ENCODE measurements around the gene GPR18.
"Not testable (repeated sequence)": the region's sequence is repeated elsewhere in the genome, so short reads cannot be mapped to it uniquely, and the experiment has no call there.

GPR18 gene

DNA sequence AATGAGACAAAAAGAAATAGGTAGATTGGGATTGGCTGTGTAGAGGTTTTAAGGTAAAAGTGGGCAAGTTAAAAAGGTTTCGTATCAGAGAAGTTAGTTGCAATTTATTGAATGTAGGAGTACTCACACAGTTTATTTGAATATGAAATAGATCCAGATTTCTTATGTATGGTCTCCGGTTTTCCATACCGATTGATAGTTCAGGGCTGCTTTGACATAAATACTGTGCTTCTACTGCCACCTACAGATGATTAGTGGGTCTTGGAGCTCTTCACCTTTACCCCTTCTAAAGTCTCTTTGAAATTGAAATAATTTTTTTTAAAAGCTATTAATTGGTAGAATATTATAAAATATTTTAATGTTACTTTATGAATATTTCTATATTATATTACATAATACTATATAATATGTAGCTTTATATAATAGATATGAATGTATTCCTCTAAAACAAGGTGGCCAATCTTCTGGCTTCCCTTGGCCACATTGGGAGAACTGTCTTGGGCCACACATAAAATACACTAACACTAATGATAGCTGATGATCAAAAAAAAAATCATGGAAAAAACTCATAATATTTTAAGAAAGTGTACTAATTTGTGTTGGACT lies 7.7 kb upstream of the GPR18 start:
- DNase-seq = peak; percentile 36

DNA sequence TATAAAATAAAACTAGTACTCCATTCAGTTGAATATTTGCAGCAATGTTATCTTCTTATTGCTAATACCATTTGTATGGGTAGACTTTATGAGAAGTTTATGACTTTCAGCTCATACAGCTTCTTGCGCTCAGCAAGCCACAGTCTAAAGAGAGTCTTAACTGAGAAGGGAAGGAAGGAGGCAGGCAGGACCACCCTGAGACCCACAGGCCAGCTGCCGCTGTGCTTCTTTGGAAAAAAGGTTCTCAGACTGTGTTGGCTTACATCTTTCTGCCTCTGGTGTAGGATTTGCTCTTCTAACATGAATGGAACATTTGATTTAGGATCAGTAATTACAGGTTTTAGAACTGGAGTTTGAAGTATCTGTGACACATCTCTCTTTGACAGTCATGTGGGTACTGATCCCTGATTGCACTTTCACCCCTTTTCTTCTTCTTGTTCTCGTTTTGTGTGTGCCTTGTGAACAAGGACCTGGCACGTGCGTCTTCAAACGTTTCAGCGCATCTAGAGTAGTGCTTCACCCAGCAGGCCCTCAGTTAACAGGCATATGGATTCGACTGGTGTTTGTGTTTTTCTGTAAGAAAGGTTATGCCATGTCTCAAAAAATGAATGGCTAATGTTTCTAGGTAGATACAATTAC lies 7.1 kb upstream of the GPR18 start:
- peak; percentile 20 for DNase-seq

DNA sequence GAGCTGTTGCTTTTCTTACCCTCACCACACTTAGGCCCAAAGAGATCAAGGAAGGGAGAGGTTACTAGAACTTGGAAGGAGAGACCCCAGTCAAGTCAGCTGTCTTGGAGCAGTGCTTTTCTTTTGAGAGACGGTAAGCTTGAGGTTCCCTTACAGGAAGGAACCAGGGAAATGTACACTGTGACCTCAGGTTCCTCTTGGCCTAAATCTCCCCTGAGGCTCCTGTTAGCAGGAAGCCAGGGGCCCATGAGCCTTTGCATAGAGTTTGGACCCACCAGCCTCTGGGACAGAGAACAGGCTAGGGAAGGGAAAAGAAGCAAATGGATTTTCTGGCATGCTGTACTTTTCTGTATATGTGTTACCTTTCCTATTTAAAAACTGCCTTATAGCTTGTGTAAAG lies 5.9 kb upstream of the GPR18 start:
- no peak for DNase-seq

DNA sequence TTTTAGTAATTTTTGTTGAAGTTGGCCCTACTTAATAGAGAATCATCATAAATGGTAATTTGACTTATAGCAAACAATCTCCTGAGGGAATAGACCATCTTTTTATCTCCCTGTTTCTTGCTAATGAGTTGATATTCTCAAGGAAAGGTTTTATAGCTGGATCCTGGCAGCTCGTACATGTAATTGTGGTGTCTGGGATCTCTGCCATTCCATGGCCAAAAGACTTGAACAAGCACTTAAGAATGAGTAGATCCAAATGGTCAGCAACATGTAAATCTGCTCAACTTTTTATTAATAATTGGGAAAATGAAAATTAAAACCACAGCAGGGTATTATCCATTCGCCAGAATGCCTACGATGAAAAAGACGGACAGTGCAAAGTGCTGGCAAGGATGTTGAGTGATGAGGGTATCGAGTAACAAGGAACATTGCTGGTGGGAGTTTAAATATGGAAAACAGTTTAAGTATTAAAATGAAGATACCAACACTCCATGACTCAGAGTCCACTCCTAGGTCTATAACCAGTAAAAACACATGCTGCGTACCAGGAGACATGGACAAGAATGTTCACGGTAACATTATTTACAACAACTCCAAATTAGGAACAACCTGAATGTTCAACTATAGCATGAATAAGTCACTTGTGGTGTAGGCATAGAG lies 5.1 kb upstream of the GPR18 start:
- no peak for DNase-seq

DNA sequence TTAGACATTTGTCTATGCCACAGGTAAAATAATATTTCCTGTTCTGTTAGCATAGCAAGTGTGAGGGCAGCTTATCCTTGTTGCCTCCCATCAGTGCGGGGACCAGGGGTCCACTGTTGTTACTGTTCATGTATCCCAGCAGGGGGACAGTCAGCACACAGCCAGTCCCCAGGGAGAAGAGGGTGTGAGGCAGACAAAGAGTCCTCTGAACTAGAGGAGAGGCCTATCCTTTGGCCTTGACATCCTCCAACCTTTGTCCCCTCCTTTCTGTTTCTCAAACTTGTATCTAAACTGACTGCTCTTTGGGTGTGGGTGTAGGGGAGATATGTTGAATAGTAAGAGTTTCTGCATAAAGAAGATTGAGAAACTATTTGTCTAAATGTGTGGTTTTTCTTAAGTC lies 2.9 kb upstream of the GPR18 start:
- no peak for DNase-seq

DNA sequence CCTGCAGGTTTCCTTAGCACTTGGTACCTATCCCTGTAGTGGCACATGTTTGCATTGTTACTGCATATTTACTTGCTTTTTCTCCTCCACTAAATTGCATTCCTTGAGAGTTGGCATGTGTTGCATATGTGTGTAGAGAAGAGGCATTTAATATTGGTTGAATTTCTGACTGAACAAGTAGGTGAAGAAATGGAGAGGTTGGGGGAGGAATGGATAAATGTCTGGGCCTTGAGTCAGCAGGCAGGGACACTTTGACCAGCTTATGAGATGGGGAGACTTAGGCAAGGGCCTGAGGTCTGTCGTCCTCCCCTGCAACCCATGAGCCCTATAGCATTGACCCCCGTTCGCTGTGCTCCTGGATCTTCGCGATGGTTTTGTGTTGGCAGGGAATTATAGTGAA lies 2.0 kb upstream of the GPR18 start:
- no peak for DNase-seq

DNA sequence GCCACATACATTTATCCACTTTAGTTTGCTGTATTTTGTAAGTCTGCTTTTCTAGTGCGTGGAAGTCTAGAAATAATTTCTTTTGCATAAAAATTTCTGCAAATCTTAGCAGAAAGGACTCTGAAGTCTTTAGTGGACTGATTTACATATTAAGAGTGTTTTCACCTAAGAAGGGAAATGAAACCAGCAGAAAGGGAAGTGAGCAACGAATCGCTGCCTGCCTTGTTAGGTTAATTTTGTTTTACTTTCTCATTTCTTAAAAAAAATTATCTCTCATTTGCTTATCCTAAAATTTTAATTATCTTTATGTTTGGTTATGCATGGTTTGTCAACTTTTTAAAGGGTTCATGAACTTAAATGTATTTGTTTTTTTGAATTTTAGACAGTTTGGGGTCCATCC lies 767 bp upstream of the GPR18 start:
- peak; percentile 50 for DNase-seq

DNA sequence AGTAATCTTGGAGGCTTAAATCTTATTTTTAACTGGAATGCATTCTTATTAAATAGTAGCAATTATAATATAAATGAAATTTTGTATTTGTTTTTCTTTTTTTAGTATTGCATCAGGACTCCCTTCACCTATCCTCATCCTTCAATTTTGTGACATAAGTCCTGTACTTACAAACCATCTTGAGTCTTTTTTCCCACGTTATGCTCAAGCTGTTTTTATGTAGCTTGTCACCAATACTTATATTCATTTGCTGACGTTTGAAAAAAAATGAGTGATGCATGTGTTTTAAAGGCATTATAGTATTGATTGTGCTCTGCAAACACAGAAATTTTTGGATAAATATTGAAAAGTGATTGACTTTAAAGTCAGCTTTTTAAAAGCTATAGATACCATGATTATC lies 888 bp downstream of the GPR18 start:
- DNase-seq = no peak

DNA sequence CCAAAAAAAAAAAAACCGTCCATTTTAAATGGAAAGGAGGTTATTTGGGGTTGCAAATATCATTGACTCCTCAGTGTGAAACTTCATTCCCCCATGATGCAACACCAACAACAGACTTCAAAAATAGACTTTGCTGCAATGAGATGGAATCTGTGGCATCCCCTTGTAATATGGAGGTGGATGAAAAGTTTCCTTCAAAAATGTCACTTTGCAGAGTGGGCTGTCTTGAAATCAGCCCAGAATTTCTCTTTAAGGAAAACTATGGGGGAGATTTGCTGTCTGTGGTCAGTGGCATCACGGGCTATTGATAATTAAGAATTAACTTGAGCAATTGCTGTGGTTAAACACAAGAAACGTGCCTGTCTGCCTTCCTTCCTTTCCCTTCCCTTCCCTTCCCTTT lies 1.5 kb downstream of the GPR18 start:
- DNase-seq = no peak

DNA sequence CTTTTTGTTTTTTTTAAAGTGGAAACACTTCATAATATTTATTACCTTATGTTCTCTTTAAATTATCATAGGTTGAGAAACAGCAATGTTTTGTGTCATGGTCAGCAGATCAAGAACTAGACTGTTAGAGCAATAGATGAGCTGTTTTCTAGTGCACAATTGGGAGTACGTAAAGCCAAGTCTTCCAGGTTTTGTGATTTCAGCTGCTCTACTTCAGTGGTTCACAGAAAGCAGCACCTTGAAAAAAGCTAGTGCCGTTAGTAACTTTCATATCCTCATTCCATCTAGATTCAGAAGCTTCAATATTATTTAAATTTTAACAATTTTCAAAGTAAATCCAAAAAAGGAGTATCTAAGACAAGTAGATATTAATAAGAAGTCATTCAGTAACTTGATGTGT lies 1.9 kb downstream of the GPR18 start:
- DNase-seq = no peak

DNA sequence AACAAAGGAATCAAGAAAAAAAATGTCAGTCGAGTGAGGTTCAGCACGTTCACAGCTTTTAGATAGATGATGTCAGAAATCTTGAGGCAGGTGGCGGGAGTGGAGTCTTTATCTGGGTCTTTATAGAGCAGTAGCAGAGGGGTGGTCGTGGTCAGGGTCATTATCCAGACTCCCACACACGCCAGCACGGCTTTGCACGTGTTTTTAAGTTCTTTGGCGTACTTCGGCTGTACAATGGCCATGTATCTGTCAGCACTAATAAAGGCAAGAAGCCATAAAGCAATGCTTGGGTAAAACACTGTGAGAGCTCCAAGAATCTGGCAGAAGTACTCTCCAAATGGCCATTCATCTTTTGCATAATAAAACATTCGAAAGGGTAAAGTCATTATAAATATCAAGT lies 2.9 kb downstream of the GPR18 start:
- DNase-seq = no peak

DNA sequence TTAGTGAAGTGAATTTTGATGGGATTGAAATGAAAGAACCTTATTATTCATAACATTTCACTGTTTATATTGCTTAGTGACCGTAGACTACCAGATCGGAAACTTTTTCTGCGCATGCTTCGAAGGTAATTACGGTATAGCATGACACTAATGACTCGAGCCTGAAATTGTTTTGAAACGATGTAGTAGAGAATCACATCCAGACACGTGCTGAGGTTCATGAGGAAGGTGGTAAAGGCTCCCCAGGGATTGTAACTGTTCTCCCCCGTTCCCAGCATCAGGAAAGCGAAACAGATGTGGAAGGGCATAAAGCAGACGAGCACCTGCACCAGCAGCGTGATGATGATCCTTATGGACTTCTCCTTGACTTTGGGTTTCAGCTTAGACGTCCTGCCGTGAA lies 3.3 kb downstream of the GPR18 start:
- no peak for DNase-seq

DNA sequence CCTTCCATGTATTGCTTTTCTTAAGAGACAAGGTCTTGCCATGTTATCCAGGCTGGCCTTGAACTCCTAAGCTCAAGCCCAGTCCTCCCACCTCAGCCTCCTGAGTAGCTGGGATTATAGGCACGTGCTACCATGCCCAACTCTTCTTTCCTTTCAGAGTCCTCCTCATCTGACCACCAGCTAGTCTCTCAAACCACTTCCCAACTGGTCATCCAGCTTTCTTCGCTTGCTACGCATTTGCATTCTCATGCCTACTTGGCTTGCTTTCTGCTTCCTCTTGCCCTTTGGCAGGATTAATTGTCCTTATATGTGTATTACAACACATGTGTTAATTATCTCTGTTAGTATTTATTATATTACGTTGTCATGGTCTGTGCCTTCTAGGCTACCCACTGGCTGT lies 6.3 kb downstream of the GPR18 start:
- no peak for DNase-seq

DNA sequence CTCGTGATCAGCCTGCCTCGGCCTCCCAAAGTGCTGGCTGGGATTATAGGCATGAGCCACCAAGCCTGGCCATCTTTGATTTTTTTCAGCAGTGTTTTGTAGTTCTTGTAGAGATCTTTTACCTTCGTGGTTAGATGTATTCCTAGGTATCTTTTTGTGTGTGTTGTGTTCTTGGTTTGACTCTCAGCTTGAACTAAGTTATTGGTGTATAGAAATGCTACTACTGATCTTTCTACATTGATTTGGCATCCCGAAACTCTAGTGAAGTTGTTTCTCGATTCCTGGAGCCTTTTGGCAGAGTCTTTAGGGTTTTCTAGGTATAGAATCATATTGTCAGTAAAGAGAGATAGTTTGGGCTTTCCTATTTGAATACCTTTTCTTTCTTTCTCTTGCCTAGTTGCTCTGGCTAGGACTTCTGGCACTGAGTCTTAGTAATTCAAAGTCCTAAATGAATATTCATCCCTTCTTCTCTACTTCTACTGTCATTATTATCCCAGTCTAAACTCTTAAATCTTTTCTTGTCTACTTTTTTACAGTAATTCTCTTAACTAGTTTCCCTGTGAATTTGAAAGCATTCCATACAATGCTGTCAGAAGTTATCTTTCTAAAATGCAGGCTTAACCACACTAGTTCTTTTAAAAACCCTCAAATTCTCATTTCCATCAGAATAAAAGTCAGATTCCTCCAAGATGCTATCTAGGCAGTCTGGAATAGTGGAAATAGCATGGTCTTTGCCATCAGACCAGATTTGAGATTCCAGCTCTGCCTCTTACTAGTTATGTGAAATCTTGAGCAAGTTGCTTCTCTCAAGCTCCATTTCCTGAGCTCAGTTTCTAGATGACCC lies 7.0 kb downstream of the GPR18 start:
- DNase-seq = no peak

DNA sequence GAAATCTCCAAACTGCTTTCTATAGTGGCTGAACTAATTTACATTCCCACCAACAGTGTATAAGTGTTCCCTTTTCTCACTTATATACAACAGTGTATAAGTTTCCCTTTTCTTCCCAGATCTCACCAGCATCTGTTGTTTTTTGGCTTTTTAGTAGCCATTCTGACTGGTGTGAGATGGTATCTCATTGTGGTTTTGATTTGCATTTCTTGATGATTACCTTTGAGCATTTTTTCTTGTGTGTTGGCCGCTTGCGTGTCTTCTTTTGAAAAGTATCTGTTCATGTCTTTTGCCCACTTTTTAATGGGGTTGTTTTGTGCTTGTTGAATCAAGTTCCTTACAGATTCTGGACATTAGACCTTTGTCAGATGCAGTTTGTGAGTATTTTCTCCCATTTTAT lies 8.6 kb downstream of the GPR18 start:
- not testable (repeated sequence) for DNase-seq

DNA sequence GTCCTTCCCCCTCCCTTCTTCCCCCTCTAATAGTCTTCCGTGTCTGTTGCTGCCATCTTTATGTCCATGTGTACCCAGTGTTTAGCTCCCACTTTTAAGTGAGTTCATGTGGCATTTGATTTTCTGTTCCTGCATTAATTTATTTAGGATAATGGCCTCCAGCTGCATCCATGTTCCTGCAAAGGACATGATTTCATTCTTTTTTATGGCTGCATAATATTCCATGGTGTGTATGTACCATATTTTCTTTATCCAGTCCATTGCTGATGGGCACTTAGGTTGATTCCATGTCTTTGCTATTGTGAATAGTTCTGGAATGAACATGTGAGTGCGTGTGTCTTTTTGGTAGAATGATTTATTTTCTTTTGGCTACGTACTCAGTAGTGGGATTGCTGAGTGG lies 9.0 kb downstream of the GPR18 start:
- not testable (repeated sequence) for DNase-seq

DNA sequence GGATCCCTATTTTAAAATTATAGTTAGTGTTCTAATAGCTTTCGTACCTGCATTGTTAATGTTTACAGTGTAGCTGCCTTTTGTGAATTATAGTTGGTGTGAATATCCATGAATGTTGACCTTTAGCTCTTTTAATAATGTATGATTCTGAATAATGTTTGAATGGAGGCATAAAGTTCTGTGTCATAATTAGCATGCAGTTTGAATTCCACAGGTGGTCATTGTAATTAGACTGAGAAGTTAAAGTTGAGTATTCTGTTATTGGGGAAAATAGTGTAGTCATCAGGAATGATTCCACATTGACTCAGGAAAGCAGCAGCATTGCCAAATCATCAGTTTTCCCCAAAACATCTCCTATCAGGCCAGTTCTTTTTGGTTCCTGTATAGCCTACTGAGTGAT lies 12.1 kb downstream of the GPR18 start:
- DNase-seq = no peak

DNA sequence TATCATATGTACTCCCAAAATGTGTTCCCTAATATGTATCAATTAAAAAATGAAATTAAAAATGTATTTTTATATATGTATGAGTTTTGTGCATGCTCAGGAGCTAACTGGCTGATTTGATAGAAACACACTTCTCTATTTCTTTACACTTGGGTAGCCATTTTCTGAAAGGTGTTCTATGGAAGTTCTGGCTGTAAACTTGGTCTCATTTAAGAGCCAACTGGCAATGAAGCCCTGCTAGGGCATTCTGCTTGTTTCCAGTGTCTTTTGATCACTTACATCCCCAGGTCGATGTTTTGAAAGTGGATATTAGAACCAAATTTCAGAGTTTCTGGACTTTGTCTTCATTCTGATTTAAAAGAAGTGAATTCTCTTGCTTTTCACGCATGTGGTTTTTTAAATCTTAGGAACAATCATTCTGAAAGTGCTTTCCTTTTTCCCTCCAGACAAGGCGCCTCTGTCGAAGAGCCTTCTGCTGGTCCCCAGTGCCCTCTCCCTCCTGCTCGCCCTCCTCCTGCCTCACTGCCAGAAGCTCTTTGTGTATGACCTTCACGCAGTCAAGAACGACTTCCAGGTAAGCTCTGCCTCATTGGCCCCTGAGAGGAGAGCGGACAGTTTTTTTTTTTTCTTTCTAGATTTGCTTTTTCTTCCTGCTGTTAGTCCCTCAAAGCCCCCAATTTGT lies 20.1 kb downstream of the GPR18 start:
- DNase-seq = peak; percentile 52

DNA sequence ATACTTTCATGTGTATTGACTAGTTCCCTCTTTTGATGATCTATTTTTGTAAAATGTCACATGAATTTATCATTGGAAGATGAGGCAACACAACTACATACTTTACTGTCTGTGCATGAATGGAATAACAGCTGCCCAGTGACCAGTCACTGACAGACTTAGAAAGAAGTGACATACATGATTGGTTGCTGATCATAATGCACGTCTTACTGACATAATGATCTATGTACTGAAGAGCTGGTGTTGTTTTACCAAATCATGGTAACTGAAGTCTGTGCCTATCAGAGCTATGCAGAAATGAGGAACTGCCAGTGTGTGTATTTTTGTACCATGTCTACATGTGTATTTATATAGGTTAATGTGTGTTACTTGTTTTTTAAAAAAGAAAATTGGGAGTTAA lies 26.5 kb downstream of the GPR18 start:
- no peak for DNase-seq

DNA sequence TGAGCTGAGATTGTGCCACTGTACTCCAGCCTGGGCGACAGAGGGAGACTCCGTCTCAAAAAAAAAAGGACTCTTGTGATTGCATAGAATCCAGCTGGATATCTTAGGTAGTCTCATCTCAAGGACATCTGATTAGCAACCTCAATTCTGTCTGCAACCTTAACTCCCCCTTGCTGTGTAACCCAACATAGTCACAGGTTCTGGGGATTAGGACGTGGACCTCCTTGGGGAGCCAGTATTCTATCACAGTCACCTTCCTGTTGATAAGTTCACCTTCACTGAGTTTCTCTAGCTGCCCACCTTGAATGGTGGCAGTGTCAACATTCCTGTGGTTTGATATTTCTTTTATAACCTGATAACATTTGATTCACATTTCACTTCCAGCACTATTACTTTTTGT lies 27.2 kb downstream of the GPR18 start:
- DNase-seq = no peak

DNA sequence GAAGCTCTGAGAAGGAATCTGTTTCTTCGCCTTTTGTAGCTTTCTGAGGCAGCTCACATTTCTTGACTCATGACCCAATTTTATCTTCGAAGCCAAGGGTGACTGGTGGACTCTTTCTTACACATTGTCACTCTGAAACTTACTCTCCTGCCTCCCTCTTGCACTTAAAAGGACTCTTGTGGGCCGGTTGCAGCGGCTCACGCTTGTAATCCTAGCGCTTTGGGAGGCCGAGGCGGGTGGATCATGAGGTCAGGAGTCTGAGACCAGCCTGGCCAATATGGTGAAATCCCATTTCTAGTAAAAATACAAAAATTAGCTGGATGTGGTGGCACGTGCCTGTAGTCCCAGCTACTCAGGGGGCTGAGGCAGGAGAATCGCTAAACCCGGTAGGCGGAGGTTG lies 27.6 kb downstream of the GPR18 start:
- not testable (repeated sequence) for DNase-seq

DNA sequence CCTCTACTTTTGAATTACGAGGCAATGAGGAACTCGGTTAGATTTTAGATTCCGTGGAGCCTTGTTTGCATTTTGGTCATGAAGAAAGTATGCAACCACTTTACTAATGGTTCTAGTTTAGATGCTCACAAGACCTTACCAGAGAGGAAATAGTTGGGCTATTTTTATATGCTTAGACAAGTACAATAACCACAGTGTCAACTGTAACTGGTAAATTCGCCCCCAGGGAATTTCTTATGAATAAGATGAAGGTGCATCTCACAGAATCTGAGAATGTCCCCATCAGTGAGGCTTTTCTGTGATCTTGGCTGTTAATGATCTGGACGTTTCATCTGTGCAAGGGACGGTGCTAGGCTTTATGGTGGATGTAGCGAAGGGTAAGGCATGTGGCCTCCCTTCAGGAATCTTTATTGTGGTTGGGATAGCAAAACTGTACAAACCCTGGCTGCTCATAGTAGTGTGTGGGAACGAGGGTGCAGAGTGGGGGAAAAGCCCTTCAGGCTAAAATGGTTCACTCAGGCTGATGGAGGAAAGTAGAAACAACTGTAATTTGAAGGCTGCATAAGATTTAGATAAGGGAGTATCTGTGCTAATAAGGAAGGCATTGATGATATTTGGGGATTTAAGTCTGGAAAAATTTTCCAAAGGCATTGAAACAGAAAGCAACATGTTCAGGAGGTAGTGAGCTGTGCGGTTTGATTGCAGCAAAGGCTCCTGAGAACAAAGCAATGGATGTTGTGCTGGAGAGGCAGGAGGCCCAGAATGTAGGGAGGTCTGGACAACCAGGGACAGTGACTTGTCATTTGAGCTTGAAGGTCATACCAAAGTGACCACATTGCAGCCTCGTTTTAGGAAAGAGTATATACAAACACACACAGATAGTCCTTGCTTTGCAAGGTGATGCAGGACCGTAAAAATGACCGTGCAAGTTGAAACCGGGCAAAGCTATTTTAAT lies 29.2 kb downstream of the GPR18 start:
- DNase-seq = no peak
